ENCODE data around the gene OR10G3.

The OR10G3 gene

DNA sequence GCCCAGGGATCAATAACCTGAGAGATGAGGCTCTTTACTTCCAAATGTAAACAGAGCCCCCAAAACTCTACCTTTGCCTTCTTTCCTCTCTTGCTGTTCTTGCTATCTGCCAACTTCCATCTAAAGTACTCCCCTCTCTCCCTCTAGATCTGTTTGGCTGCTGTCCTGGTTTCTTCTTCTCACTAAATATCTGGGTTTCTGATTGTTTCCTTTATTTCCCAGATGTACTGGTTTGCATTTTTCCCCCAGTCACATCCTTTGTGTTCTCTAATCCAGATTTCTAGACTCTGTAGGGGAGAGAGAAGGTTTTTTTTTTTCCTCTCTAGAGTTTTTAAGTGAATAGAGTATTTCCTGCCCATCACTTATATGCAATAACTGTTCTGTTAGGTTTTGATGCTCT is 46.6 kb downstream of the OR10G3 start:
- H3K27me3 ChIP-seq = peaks cover 60% of the 10 kb centered on the region
- no peak for TF ChIP-seq CTCF (IDR thresholded peaks at IDR 0.05; ENCODE audit: low read depth, low read length)
- no peak overlapping the region for H3K4me3 ChIP-seq (ENCODE audit: low read depth, low read length)
- H3K9me3 ChIP-seq = no peaks in the 10 kb centered on the region
- H3K4me1 ChIP-seq = no peaks in the 10 kb centered on the region
- H3K36me3 ChIP-seq = no peaks in the 10 kb centered on the region
- no peak for DNase-seq

DNA sequence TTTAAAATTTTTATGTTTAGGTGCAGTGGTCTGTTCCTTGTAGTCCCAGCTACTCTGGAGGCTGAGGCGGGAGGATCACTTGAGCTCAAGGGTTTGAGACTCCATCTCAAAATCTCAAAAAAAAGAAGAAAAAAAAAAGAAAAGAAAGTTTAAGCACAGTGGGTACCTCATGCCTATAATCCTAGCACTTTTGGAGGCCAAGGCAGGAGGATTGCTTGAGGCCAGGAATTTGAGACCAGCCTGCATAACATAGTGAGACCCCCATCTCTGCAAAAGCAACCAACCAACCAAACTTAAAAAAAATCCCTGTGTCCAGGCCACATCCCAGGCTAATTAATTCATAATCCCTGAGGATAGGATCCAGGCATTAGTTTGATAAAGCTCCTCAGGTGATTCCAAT is 50.4 kb downstream of the OR10G3 start:
- no peak for TF ChIP-seq CTCF (IDR thresholded peaks at IDR 0.05; ENCODE audit: low read depth, low read length)
- DNase-seq = no peak
- peaks cover 24% of the 10 kb centered on the region for H3K27me3 ChIP-seq
- H3K36me3 ChIP-seq = no peaks in the 10 kb centered on the region
- no peak overlapping the region for H3K4me3 ChIP-seq (ENCODE audit: low read depth, low read length)
- H3K4me1 ChIP-seq = no peaks in the 10 kb centered on the region
- no peaks in the 10 kb centered on the region for H3K9me3 ChIP-seq

DNA sequence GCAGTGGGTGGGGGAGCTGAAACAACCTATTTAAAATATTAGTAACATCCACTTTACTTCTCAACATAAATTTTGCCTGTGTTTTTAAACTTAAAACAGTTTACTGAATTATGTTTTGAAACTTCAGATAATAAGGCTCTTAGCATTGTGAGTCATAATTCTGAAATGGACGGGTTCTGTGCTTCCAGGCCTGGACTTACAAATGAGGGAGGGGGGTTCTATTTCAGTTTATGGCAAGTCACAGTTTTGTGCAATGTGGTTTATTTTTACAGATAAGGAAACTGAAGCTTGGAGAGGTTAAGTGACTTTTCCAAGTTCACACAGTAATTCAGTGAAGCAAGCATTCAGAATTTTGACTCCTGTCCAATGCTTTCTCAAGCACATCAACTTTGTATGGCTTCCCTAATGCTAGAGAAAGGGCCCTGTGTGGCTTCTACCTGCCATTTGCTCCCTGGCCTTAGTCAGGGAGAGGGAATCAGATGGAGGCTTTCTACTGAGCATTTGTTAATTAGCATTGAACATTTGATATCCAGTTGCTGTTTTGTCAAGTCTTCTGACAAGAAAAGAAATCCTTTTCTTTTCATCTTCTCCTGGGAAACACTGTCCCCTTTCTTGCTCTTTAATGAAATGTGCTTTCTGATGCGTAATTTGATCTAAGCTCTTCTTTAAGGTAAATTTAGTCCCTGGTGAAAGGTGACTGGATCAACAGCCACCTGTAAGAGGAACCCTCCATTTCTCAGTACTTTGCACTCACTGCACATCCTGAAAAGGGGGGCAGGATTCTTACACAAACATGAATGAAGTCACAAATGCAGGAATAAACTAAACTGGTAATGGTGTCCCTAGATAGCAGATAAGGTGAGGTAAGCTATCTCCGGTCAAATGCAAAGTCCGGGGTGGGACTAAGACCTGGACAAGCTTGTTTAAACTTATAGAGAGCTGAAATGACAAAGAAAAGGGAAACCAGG is 51.2 kb downstream of the OR10G3 start:
- TF ChIP-seq CTCF (IDR thresholded peaks at IDR 0.05; ENCODE audit: low read depth, low read length) = no peak
- Histone ChIP-seq H3K27me3 (peaks cover 16% of the 10 kb centered on the region), H3K4me3 (ENCODE audit: low read depth, low read length) (no peak overlapping the region), H3K9me3 (no peaks in the 10 kb centered on the region), H3K4me1 (no peaks in the 10 kb centered on the region), H3K36me3 (no peaks in the 10 kb centered on the region)
- DNase-seq = no peak

DNA sequence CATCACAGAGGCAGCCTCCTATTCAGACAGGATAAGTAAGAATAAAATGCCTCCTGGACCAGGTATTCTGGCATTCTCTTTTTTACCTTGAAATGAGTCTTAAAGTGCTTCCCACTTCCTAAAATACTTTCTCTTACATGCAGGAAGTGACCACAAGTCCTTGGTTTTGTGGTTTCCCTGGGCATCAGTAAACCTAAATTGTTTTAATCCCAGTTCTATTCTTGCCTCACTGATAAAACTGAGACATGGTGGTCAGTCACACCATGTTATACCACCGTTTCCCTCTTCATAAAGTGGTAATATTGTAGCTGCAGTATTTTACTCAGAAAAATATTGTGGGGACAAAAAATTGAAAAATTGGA is 52.6 kb downstream of the OR10G3 start:
- TF ChIP-seq CTCF (IDR thresholded peaks at IDR 0.05; ENCODE audit: low read depth, low read length) = no peak
- no peaks in the 10 kb centered on the region for H3K9me3 ChIP-seq
- no peak overlapping the region for H3K4me3 ChIP-seq (ENCODE audit: low read depth, low read length)
- peaks cover 8% of the 10 kb centered on the region; the same call in 1 of the 2 replicates for H3K27me3 ChIP-seq
- no peaks in the 10 kb centered on the region for H3K4me1 ChIP-seq
- H3K36me3 ChIP-seq = no peaks in the 10 kb centered on the region
- DNase-seq = no peak

DNA sequence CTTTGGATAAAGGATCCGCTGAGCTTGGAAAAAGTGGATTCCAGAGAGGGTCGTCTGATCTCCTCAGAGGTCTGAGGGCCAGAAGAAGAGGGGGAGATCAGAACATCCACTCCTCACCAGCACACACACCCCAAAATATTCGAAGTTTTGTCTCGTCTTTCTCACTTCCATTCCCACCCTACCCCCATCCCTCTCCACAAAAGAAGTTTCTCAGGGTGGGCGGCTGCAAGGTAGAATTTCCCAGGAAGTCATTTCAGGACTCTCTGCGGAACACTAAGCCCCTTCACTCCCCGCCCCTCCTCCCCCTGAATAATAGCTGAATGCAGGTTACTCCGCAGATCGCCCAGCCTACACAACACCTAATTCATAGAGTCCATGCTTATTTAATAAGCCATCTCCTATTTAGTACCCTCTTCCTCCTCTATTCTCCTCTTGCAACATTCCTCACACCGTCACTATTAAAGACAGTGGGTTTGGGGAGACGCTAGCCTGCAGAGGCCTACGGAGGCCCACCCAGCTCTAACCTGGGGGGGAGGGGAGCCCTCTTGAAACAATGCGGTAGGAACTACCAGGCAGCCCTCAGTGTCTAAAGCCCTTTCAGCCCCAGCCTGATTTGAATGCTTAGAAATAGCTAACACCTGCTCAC is 53.1 kb downstream of the OR10G3 start:
- Histone ChIP-seq H3K36me3 (no peaks in the 10 kb centered on the region), H3K4me1 (no peaks in the 10 kb centered on the region), H3K9me3 (no peaks in the 10 kb centered on the region), H3K4me3 (ENCODE audit: low read depth, low read length) (peak overlapping the region; percentile 76), H3K27me3 (peaks cover 8% of the 10 kb centered on the region; the same call in 1 of the 2 replicates)
- no peak for TF ChIP-seq CTCF (IDR thresholded peaks at IDR 0.05; ENCODE audit: low read depth, low read length)
- DNase-seq = no peak

Measured in BE2C (cell line).